ENCODE data around the gene VIPR2.
A peak's percentile ranks its signal among the peaks of the same experiment; 100 is the strongest.

Gene VIPR2

DNA sequence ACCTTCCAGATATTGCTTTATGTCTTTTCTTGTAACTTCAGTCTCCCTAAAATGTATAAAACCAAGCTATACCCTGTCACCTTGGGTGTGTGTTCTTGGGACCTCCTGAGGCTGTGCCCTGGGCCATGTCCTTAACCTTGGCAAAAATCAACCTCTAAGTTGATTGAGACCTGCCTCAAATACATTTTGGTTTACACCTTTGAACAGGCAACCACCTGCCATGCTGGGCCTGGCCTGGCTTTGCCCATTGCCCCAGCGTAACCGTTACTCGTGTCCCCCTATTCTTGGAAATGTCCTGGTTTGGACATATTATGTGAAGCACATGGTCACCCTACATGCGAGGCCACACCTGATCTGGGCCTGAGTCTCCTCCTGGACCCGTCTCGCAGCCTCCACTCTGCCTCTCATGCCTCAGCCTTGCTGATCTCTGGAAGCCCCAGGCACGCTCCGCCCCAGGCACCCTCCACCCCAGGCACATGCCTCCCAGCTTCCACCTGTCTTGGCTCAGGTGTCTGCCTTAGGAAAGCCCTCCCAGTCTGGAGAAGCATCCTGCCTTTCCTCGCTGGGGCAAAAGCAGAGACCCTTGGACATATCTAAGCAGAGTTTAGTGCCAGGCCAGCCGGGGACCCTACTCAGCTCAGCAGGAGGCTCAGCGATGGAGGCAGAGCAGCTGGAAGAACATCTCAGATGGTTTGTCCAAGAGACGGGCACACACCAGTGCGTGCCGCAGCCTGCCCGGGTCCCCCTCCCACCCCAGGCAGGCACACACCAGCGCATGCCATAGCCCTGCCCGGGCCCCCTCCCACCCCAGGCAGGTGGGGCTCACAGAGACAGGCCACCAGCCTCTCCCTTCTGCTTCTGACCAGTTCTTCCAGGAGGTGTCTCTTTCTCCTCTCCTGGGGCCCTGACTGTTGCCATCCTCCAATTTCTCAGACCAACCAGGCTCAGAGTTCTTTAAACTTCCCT lies 4.0 kb upstream of the VIPR2 start:
- no peak overlapping the region for H3K4me3 Mint-ChIP-seq
- H3K4me1 Mint-ChIP-seq (ENCODE audit: low read depth) = peaks cover 3% of the 10 kb centered on the region
- no peaks in the 10 kb centered on the region for H3K36me3 Mint-ChIP-seq
- H3K9me3 Mint-ChIP-seq (ENCODE audit: low read depth) = no peaks in the 10 kb centered on the region
- no peaks in the 10 kb centered on the region for H3K27me3 Mint-ChIP-seq
- no peak overlapping the region for H3K27ac Mint-ChIP-seq

DNA sequence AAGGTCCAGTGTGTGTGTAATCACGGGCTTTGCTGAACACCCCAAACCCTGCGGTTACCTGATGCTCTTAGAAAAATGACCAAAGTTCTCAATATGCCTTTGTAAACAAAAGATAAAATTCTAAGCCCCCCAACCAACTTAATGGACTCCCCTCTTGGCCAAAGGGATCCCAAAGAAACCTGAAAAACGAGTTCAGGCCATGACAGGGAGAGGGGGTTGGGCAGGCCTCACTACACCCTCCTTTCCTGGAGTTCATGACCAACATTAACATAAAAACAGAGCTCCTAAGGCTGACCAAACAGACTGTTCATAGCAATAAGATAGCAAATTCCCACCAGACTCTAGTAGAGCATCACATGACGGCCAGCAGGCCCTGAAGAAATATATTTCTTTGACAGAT lies 3.0 kb upstream of the VIPR2 start:
- peaks cover 3% of the 10 kb centered on the region for H3K27me3 Mint-ChIP-seq
- peaks cover 3% of the 10 kb centered on the region for H3K4me1 Mint-ChIP-seq (ENCODE audit: low read depth)
- no peak overlapping the region for H3K4me3 Mint-ChIP-seq
- no peaks in the 10 kb centered on the region for H3K9me3 Mint-ChIP-seq (ENCODE audit: low read depth)
- H3K36me3 Mint-ChIP-seq = no peaks in the 10 kb centered on the region
- no peak overlapping the region for H3K27ac Mint-ChIP-seq

DNA sequence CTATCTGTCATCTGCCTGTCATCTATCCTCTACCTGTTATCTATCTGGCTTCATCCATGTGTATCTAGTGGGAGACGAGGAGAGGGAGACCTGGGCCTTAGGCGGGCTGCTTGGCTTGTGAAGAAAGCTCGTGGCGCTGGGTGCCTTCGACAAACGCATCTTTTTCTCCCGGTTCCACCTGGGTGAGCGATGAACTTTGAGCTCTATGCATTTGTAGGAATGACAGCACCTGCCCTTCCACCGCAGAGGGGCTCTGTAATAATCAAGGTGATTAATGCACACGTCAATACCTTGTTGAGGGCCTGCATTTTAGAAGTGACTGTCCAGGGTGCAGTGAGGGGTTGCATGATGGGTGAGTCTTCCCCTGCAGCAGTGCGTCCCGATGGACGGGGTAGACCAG lies 2.6 kb upstream of the VIPR2 start:
- no peaks in the 10 kb centered on the region for H3K9me3 Mint-ChIP-seq (ENCODE audit: low read depth)
- H3K4me3 Mint-ChIP-seq = no peak overlapping the region
- H3K4me1 Mint-ChIP-seq (ENCODE audit: low read depth) = peaks cover 3% of the 10 kb centered on the region
- H3K27me3 Mint-ChIP-seq = peaks cover 4% of the 10 kb centered on the region
- no peaks in the 10 kb centered on the region for H3K36me3 Mint-ChIP-seq
- H3K27ac Mint-ChIP-seq = no peak overlapping the region

DNA sequence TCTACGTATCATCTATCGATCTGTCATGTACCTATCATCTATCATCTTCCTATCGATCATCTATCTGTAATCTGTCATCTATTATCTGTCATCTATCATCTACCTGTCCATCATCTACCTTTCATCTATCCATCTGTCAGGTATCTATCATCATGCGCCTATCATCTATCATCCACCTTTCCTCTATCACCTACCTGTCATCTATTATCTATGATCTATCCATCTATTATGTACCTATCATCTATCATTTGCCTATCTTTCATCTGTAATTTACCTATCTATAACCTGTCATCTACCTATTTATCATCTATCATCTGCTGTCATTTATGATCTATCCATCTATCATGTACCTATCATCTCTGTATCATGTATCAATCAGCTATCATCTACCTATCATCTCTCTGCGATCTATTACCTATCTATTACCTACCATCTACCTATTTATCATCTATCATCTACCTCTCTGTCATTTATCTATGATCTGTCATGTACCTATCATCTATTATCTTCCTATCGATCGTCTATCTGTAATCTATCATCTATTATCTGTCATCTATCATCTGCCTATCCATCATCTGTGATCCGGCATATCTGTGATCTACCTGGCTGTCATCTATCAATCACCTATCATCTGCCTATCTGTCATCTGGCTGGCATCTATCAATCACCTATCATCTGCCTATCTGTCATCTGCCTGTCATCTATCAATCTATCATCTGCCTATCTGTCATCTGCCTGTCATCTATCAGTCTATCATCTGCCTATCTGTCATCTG lies 1.6 kb upstream of the VIPR2 start:
- H3K4me1 Mint-ChIP-seq (ENCODE audit: low read depth) = peaks cover 3% of the 10 kb centered on the region
- no peak overlapping the region for H3K27ac Mint-ChIP-seq
- H3K36me3 Mint-ChIP-seq = no peaks in the 10 kb centered on the region
- H3K4me3 Mint-ChIP-seq = no peak overlapping the region
- H3K9me3 Mint-ChIP-seq (ENCODE audit: low read depth) = no peaks in the 10 kb centered on the region
- H3K27me3 Mint-ChIP-seq = peaks cover 8% of the 10 kb centered on the region

DNA sequence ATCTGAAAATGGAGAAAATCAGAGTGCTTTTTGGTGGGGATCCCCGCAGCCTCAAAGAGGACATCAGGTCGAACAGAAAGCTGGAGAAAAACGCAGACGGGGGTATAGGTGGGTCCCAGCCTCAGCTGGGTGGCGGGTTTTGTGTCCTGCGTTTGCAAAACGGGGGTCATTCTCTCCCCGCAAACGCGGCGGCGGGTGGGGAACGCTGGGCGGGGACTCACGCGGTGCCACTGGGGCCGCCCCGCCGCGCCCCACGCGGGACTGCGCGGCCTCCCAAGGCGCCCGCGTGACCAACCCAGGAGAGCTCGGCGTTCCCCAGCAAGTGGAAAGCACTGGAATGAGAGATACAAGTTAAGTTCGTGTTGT lies 806 bp upstream of the VIPR2 start:
- Mint-ChIP-seq H3K4me3 (peak overlapping the region; percentile 63), H3K27ac (no peak overlapping the region), H3K27me3 (peaks cover 11% of the 10 kb centered on the region), H3K9me3 (ENCODE audit: low read depth) (no peaks in the 10 kb centered on the region), H3K36me3 (no peaks in the 10 kb centered on the region), H3K4me1 (ENCODE audit: low read depth) (peaks cover 3% of the 10 kb centered on the region)

DNA sequence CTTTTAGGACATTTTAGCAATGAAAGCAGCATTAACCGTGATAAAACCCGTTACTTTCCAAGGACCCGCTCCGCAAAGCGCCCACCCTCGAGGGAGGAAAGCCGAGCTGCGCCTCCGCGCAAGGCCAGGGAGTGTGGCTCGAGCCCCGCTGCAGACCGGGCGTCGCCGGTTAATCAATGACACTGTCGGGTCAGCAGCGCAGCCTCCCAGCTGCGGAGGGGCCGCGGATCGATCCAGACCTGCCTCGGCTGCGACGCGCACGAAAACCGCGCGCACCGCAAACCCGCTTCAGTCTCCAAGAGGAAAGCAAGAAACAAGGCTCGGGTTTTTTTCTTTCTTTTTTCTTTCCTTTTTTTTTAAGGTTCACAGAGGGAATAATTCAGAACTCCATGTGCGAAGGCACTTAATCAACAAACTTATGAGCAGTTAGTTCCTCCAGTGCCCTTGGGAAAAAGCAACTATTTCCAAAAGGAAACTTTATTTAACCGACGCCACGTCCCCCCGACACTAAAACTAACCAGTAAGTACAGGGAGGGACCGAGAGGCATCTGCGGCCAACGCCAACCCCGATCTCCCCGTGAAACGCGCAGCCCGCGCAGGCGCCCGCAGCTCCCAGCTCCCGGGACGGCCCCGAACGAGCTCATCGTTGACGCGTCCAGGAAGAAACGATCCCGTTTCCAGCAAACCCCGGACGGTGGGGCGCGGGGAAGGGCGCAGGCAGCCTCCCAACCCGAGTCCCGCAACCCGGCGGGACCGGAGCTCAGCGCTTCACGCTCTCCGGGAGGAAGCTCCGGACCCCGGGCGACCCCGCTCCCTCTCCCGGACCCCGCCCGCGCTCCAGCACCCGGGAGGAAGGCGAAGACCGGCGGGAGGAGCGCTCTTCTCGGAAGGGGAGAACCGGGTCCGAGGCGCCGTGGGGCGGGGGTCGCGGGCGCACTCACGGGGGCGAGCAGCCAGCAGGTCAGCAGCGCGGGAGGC lies 598 bp downstream of the VIPR2 start:
- Mint-ChIP-seq H3K9me3 (ENCODE audit: low read depth) (no peaks in the 10 kb centered on the region), H3K27me3 (peaks cover 12% of the 10 kb centered on the region), H3K36me3 (no peaks in the 10 kb centered on the region), H3K4me3 (peak overlapping the region; percentile 77), H3K27ac (no peak overlapping the region), H3K4me1 (ENCODE audit: low read depth) (peaks cover 3% of the 10 kb centered on the region)

DNA sequence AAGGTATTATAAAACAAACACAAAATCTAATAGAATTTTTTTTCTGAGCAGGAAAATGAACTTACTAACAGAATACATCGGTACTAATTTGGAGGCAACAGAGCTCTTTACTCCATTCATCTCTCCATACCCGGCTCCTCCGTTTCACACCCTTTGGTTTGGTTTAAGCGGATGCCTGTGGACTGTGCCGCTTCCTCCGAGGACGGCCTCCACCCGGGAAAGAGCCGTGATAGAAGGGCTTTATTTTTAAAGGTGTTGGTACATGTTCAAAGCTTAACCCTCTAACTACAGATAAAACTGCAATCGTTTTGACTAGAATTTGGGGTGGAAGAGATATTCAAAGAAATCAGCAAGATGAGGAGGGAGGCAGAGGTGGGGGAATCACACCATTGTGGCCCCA lies 1.9 kb downstream of the VIPR2 start:
- Mint-ChIP-seq H3K4me1 (ENCODE audit: low read depth) (peaks cover 3% of the 10 kb centered on the region), H3K4me3 (peak overlapping the region; percentile 77), H3K36me3 (no peaks in the 10 kb centered on the region), H3K27me3 (peaks cover 15% of the 10 kb centered on the region), H3K27ac (no peak overlapping the region), H3K9me3 (ENCODE audit: low read depth) (no peaks in the 10 kb centered on the region)

DNA sequence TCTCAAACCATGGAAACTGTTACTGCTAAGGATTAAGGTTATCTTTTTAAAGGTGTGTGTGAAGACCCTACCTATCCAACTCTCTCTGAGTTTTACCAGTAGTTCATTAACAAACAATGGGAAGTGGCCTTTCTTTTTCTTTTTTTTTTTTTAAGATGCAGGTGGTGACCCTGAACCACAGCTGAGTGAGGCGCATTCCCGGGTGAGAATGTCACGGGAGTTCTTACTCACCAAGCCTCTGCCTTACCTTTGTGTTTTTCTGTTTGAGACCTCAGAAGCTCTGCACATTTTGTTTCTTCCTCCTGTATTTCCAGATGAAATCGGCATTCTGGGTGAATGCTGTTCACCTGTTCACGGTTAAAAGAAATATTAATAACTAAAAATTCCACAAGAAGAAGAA lies 2.5 kb downstream of the VIPR2 start:
- no peak overlapping the region for H3K27ac Mint-ChIP-seq
- no peak overlapping the region for H3K4me3 Mint-ChIP-seq

DNA sequence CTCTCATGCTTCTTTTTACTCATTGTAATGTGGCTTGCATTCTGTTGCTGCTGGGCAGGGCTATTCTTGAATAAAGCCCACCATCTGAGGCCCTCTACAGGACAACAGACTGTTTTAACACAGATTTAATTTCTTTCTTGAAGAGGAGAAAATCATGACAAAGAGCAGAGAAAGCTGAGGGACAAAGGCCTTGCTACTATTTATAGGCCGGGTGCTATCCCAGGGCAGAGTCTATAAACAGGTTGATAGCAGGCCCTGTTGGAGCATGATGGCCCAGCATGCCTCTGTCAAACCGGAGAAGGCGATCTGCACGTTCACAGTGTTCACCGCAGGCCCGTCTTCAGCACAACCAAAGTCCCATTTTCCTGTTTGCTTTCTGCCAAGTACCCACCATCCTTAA lies 3.0 kb downstream of the VIPR2 start:
- no peak overlapping the region for H3K4me3 Mint-ChIP-seq
- no peaks in the 10 kb centered on the region for H3K9me3 Mint-ChIP-seq (ENCODE audit: low read depth)
- peaks cover 3% of the 10 kb centered on the region for H3K4me1 Mint-ChIP-seq (ENCODE audit: low read depth)
- no peak overlapping the region for H3K27ac Mint-ChIP-seq
- no peaks in the 10 kb centered on the region for H3K36me3 Mint-ChIP-seq
- peaks cover 18% of the 10 kb centered on the region for H3K27me3 Mint-ChIP-seq

More for the DNA sequence above, 2.5 kb downstream of the VIPR2 start:
- H3K27me3 Mint-ChIP-seq = peaks cover 18% of the 10 kb centered on the region
- peaks cover 3% of the 10 kb centered on the region for H3K4me1 Mint-ChIP-seq (ENCODE audit: low read depth)
- no peaks in the 10 kb centered on the region for H3K36me3 Mint-ChIP-seq
- H3K9me3 Mint-ChIP-seq (ENCODE audit: low read depth) = no peaks in the 10 kb centered on the region

DNA sequence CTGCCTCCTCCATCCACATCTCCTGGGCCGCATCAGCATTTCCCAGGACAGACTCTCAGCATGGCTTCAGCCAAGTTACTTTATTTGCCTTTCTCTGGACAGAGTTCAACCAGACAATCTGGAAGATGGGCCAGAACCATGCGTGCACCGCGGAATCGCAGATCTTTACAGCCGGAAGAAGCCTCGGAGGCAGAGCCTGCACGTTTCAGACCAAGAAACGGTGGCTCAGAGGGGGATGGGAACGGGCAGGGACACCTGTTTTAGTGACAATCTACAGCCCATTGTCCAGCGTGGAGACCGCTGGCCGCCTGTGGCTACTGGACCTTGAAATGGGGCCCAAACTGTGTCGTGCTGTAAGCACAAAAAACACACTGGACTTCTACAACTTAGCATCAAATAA lies 3.5 kb downstream of the VIPR2 start:
- no peak overlapping the region for H3K27ac Mint-ChIP-seq
- H3K4me1 Mint-ChIP-seq (ENCODE audit: low read depth) = peaks cover 3% of the 10 kb centered on the region
- H3K9me3 Mint-ChIP-seq (ENCODE audit: low read depth) = no peaks in the 10 kb centered on the region
- peaks cover 20% of the 10 kb centered on the region for H3K27me3 Mint-ChIP-seq
- no peak overlapping the region for H3K4me3 Mint-ChIP-seq
- H3K36me3 Mint-ChIP-seq = no peaks in the 10 kb centered on the region

DNA sequence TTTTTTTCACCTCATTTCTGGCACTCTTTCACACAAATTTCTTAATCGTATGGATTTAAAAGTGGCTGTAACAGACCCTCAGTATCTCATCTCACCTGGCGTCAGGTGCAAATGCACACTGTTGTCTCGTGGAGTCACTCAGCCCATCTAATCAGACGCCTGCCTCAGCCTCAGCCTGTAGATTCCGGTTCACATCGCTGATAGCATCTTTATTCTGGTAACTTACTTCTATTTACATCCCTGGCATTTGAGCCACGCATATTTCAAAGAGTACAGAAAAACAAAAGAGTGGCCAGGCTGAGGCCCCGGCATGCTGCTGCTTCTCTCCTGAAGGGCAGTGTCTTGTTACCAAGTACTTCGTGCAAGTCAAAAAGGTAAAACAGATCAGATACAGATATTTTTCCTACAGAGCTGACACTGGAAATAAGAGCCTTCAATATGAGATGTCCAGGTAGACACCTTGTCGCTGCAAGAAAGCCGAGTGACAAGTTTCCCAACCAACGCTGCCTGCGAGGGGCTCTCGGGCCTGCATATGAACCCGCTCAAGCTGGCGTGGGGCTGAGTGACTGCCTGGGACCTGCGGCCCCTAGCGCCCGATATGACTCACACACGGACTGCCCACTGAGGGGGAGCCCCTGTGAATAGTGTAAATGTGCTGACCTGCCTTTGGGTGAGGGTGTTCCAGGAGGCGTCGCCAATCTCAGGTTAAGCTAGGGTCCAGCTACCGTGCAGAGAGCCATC lies 4.3 kb downstream of the VIPR2 start:
- peaks cover 3% of the 10 kb centered on the region for H3K4me1 Mint-ChIP-seq (ENCODE audit: low read depth)
- H3K27ac Mint-ChIP-seq = no peak overlapping the region
- H3K27me3 Mint-ChIP-seq = peaks cover 21% of the 10 kb centered on the region

DNA sequence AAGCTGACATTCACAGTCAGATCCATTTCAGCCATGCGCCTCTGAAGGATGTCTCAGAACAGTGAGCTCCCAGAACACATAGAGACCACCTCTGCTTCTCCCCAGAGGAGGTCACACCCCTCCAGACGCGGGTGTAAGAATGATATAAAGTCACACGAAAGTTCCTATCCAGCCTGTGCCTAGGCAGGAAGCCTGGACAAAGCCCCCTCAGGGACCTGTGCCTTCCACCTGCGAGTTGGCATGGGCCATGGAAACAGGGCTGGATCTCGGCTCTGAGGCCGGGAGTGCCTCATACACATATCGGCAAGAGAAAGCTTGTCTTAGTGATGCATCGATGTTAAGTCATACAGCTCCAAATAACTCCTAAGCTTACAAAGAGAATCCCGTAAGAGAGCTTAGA lies 5.0 kb downstream of the VIPR2 start:
- H3K4me3 Mint-ChIP-seq = no peak overlapping the region
- H3K27ac Mint-ChIP-seq = no peak overlapping the region
- no peaks in the 10 kb centered on the region for H3K36me3 Mint-ChIP-seq
- H3K4me1 Mint-ChIP-seq (ENCODE audit: low read depth) = peaks cover 3% of the 10 kb centered on the region
- H3K27me3 Mint-ChIP-seq = peaks cover 21% of the 10 kb centered on the region
- H3K9me3 Mint-ChIP-seq (ENCODE audit: low read depth) = no peaks in the 10 kb centered on the region

More for the DNA sequence above, 4.3 kb downstream of the VIPR2 start:
- H3K4me3 Mint-ChIP-seq = no peak overlapping the region
- no peaks in the 10 kb centered on the region for H3K9me3 Mint-ChIP-seq (ENCODE audit: low read depth)
- no peaks in the 10 kb centered on the region for H3K36me3 Mint-ChIP-seq

DNA sequence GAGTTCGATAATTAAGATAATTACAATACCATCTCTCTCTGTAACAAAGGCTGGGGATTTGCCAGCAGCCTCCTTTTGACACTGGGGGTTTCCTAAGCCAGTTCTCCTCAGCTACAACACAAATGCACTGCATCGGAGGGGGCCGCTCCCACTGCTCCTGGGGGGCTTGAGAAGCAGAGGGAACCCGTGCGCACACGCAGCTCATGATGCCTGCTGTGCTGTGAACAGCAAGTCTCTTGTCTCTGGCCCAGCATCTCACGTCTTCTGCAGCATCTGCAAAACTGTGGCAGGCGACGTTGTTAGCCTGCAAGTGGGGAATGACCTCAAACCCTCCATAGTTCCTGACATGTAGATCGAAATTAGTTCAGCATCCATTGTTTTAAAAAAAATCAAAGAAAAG lies 5.5 kb downstream of the VIPR2 start:
- Mint-ChIP-seq H3K9me3 (ENCODE audit: low read depth) (no peaks in the 10 kb centered on the region), H3K4me3 (no peak overlapping the region), H3K27me3 (peaks cover 21% of the 10 kb centered on the region), H3K36me3 (no peaks in the 10 kb centered on the region), H3K4me1 (ENCODE audit: low read depth) (peaks cover 3% of the 10 kb centered on the region), H3K27ac (no peak overlapping the region)

DNA sequence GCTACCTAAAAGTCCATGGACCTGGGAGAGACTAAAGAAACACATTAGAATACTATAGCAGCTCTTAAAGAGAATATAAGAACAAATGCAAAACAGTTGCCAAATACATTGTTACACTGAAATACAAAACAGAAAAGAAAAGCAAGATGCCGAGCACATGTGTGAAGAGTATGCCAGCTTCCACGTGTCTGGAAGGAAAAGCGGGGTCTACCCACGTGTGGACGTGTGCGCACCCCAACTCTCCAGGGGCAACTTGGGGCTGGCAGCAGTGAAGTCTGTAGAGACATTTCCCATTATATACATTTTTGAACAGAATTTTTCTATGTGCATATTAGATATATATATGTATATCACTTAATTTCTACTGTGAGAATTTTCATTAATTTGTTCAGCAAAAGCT lies 6.2 kb downstream of the VIPR2 start:
- Mint-ChIP-seq H3K36me3 (no peaks in the 10 kb centered on the region), H3K27me3 (peaks cover 21% of the 10 kb centered on the region), H3K4me1 (ENCODE audit: low read depth) (no peaks in the 10 kb centered on the region), H3K4me3 (no peak overlapping the region), H3K27ac (no peak overlapping the region), H3K9me3 (ENCODE audit: low read depth) (no peaks in the 10 kb centered on the region)

All from activated naive CD8-positive, alpha-beta T cell (primary cell).